Mucosa of descending colon (tissue), 3 donors: ENCODE measurements around the gene LENEP. TPM values are rescaled to one million over a fixed set of nuclear protein-coding genes. Genes with fewer than 3 reads are reported as not detected.

ENCODE experiments used
- ATAC-seq: fragments of 200-7000 bp; cut with Tn5 transposase; one replicate; pipeline ENCODE4 v1.9.1; 2020; ENCODE audit warnings: mild to moderate bottlenecking, moderate library complexity
- DNase-seq, 3 donors: peaks; one replicate each; pipeline ENCODE4 v3.0.0-alpha.2; 2020
- H3K36me3 ChIP-seq: fragments of 200-600 bp; one replicate; pipeline ENCODE4 v1.8.0; 2021; ENCODE audit warnings: low read depth, mild to moderate bottlenecking
- H3K4me1 ChIP-seq: fragments of 200-600 bp; one replicate; pipeline ENCODE4 v1.8.0; 2021; ENCODE audit warnings: low read depth, mild to moderate bottlenecking
- H3K4me3 ChIP-seq: fragments of 200-600 bp; one replicate; pipeline ENCODE4 v1.8.0; 2021; ENCODE audit warnings: mild to moderate bottlenecking
- H3K9me3 ChIP-seq: fragments of 200-600 bp; one replicate; pipeline ENCODE4 v1.8.0; 2021; ENCODE audit warnings: mild to moderate bottlenecking
- CTCF ChIP-seq: fragments of 200-600 bp; IDR thresholded peaks from one replicate; pipeline ENCODE4 v1.8.0; 2022; ENCODE audit warnings: antibody characterized with exemption, mild to moderate bottlenecking
- intact Hi-C, 2 donors: fragments of 100-400 bp; cut with DNase I in 1 of 2; cut with micrococcal nuclease in 1 of 2; formaldehyde crosslinking; loops; one replicate each; pipeline versions ENCODE4 v1.11.0 to v1.11.1; 2022; cut with DNase I, micrococcal nuclease
- total RNA-seq, 3 donors: library from RNA; stranded (reverse); fragmentation: NEBNext Ultra II Directional in 2 of 3; extraction: Animal tissue kit (Norgen Biotek cat#: 25700) in 2 of 3; gene quantifications; one replicate each; pipeline versions ENCODE4 v1.2.1 to v1.2.4, GENCODE V29; 2021 to 2023
- donor health status: DM: no; HTN: no; CAD: no; lungs with moderate emphysema.
- donor health status: DM: no; HTN: no; CAD: no.
- donor health status: DM: no; HTN: yes; CAD: no.

The LENEP gene
- total RNA-seq, 3 donors from 2014 or later = 0.60 to 0.76 TPM; not detected in 1

GRCh38 chr1:155037851-155038441 is 44.6 kb downstream of the LENEP start:
- DNase-seq (peak in 2 of 3 donors; percentile 55 to 63), ATAC-seq (peak; percentile 65)
- intact Hi-C loops = no loop called here

GRCh38 chr1:155038602-155039307 is 45.4 kb downstream of the LENEP start:
- no peaks in the 10 kb centered on the region for H3K9me3 ChIP-seq
- no peak overlapping the region for H3K4me3 ChIP-seq
- no peak for TF ChIP-seq CTCF
- peaks cover 20% of the 10 kb centered on the region for H3K4me1 ChIP-seq
- no peaks in the 10 kb centered on the region for H3K36me3 ChIP-seq
- intact Hi-C loops = no loop called here
- DNase-seq = peak in 2 of 3 donors; percentile 64 to 76
- peak; percentile 92 for ATAC-seq

More at GRCh38 chr1:155037851-155038441, 44.6 kb downstream of the LENEP start:
- Histone ChIP-seq H3K9me3 (no peaks in the 10 kb centered on the region), H3K36me3 (no peaks in the 10 kb centered on the region), H3K4me3 (no peak overlapping the region), H3K4me1 (peaks cover 17% of the 10 kb centered on the region)
- no peak for TF ChIP-seq CTCF

GRCh38 chr1:155039308-155039669 is 45.9 kb downstream of the LENEP start:
- Histone ChIP-seq H3K36me3 (no peaks in the 10 kb centered on the region), H3K4me1 (peaks cover 25% of the 10 kb centered on the region), H3K4me3 (no peak overlapping the region), H3K9me3 (no peaks in the 10 kb centered on the region)
- DNase-seq (no peak), ATAC-seq (no peak)
- intact Hi-C loops = no loop called here
- TF ChIP-seq CTCF = no peak

GRCh38 chr1:155040358-155041093 is 47.1 kb downstream of the LENEP start:
- intact Hi-C loops = no loop called here
- TF ChIP-seq CTCF = no peak

GRCh38 chr1:155042789-155043188 is 49.4 kb downstream of the LENEP start:
- Histone ChIP-seq H3K36me3 (no peaks in the 10 kb centered on the region), H3K4me1 (peaks cover 34% of the 10 kb centered on the region), H3K9me3 (no peaks in the 10 kb centered on the region), H3K4me3 (no peak overlapping the region)
- intact Hi-C loops = no loop called here
- ATAC-seq (no peak), DNase-seq (no peak)
- TF ChIP-seq CTCF = no peak

More at GRCh38 chr1:155040358-155041093, 47.1 kb downstream of the LENEP start:
- ATAC-seq (no peak), DNase-seq (no peak)
- H3K9me3 ChIP-seq = no peaks in the 10 kb centered on the region
- no peaks in the 10 kb centered on the region for H3K36me3 ChIP-seq
- peaks cover 34% of the 10 kb centered on the region for H3K4me1 ChIP-seq
- H3K4me3 ChIP-seq = no peak overlapping the region
